WI38 (cell line): ENCODE results near the gene PCK1.

Experiments
- H3K4me3 ChIP-seq: 2 replicates; pipeline ENCODE4 v1.5.1; 2011; ENCODE audit warnings: low read depth, mild to moderate bottlenecking, control low read depth, low read length
- CTCF ChIP-seq: IDR thresholded peaks from 2 replicates; pipeline ENCODE4 v1.5.1; 2012; ENCODE audit warnings: low read depth, mild to moderate bottlenecking, control low read depth, low read length

The PCK1 gene

DNA sequence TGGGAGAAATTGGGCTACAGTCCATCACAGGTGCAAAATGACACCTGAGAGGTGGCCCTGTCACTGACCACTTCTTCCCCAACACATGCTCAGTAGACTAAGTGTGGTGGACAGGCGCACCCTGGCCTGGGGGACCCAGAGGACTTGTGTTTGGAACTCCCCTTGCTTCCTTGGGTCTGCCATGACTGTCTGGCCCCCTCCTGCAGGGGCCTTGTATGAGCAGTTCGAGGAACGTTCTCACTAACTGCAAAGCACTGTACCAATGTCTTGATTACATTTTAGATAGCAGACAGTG, 4.0 kb upstream of the PCK1 start:
- H3K4me3 ChIP-seq = no peak overlapping the region
- TF ChIP-seq CTCF = no peak

DNA sequence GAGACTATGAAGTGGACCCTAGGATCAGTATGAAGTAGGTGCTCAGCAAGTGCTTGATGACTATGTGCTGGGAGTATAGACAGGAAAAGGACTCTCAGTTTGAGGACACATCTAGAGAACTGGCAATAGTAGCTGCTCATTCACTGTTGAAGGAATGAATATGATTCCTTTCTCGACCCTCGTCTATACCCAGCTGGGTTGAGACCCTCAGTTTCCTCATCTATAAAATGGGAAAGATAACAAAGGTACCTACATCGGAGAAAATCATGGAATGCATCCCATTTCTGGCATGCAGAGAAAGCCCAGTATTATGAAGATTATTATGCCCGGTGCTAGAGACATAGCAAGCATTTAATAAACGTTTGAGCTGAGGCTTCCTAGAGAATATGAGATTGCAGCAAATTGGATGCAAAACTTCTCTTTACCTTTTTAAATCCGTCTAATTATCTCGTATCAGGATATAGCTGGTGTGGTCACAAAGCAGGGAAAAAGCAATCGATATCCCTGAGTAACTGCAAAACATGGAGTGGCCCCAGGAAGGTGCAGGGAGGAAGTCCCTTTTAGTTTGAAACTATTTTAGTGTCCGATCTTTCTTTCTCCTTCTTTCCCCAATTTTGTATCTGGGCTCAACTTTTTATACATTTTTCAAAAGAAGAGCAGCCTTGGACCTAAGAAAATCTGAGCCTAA, 2.8 kb upstream of the PCK1 start:
- H3K4me3 ChIP-seq = no peak overlapping the region
- no peak for TF ChIP-seq CTCF

GRCh38 chr20:57558614-57559288, 2.2 kb upstream of the PCK1 start:
- no peak overlapping the region for H3K4me3 ChIP-seq
- no peak for TF ChIP-seq CTCF

GRCh38 chr20:57559289-57559634, 1.6 kb upstream of the PCK1 start:
- no peak for TF ChIP-seq CTCF
- no peak overlapping the region for H3K4me3 ChIP-seq

GRCh38 chr20:57559658-57560553, 1.0 kb upstream of the PCK1 start:
- TF ChIP-seq CTCF = no peak
- H3K4me3 ChIP-seq = no peak overlapping the region

- no peak overlapping the region for H3K4me3 ChIP-seq
- TF ChIP-seq CTCF = no peak
Measured at GRCh38 chr20:57561356-57562279, 708 bp downstream of the PCK1 start.
